Muscle of arm (tissue), 12 donors: Measurements from ENCODE around the gene SLC25A22. TPM values are rescaled to one million over a fixed set of nuclear protein-coding genes. Genes with fewer than 3 reads are reported as not detected.

ENCODE experiments used
- DNase-seq: peaks from one replicate; pipeline ENCODE4 v3.0.0-alpha.2; 2013
- polyA plus RNA-seq, 12 donors: library from polyadenylated mRNA; unstranded; fragments of 120-200 nt; gene quantifications; one replicate each; pipeline ENCODE4 v1.2.1, GENCODE V29; 2013; ENCODE audit not compliant: insufficient read length in 12 of 12

Gene SLC25A22
- polyA plus RNA-seq, 12 donors: 7.9 to 15.5 (median 10.6) TPM; not detected in 1

GRCh38 chr11:760236-760635, 37.8 kb downstream of the SLC25A22 start:
- DNase-seq: no peak

DNA sequence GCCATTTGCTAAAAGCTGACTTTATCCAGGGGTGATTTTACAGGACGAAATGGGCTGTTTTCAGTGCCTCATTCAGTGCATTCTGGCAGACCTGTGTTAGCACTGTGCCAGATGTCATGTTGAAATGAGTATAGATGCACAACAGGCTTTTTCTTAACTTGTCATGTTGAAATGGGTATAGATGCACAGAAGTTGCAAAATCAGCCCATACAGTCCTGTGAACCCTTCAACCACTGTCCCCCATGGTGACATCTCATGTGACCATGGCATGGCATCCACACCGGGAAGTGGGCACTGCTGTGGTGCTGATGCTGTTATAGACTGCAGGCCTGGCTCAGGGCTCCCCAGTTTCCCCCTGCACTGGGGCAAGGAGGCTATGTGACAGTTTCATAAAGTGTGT, 48.4 kb downstream of the SLC25A22 start:
- no peak for DNase-seq

DNA sequence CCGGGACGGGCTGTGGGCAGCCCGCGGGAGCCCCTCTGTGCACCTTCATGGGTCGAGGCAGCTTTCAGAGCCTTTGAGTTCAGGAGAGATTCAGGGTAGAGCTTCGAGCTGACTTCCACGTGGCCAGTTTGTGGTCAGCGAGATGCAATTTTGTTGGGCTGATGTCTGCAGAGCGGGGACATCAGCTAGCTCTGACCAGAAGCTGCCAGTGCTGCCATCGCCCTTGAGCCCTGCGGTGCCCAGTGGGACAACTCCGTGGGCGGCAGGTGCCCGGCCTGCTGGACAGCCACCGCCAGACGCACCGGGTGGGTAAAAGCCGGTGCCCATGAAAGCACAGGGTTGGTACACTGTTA, 50.1 kb downstream of the SLC25A22 start:
- DNase-seq: no peak

- DNase-seq: peak; percentile 87
Measured at GRCh38 chr11:747158-748006, 50.7 kb downstream of the SLC25A22 start, which contains the start of gene TALDO1. Gene TALDO1 (plus strand): TSS chr11:747464. CDS start chr11:747482, 18 bp downstream.

DNA sequence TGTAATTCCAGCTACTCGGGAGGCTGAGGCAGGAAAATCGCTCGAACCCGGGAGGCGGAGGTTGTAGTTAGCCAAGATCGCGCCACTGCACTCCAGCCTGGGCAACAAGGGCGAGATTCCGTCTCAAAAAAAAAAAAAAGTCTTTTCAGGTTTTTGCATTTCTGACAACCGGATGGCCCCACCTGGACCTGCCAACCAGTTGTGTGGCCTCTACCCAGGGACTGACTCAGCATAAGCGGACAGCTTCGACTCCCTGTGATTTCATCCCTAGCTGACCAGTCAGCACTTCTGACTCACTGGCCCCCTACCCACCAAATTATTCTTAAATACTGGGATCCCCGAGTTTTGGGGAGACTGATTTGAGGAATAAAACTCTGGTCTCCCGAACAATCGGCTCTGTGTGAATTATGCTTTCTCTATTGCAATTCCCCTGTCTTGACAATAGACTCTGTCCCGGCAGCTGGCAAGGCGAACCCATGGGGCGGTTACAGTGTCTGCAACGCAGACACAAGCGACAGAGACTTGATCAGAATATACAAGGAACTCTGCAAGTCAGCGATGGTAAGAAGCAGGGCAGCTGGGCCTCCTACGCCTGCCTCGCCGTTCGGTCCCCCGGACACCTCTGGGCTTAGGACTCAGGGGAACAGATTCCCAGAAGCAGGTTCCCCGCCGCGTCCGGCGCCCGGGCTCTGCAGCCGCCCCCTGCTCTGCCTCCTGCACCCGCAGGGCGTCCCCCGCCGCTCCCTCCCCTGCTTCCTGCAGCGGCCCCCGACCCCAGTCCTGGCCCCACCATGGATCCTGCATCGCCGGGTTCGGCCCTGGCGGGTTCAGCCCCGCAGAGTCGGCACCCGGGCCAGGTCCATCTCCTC, 51.6 kb downstream of the SLC25A22 start:
- no peak for DNase-seq

GRCh38 chr11:745428-745827, 52.7 kb downstream of the SLC25A22 start:
- DNase-seq: no peak

DNA sequence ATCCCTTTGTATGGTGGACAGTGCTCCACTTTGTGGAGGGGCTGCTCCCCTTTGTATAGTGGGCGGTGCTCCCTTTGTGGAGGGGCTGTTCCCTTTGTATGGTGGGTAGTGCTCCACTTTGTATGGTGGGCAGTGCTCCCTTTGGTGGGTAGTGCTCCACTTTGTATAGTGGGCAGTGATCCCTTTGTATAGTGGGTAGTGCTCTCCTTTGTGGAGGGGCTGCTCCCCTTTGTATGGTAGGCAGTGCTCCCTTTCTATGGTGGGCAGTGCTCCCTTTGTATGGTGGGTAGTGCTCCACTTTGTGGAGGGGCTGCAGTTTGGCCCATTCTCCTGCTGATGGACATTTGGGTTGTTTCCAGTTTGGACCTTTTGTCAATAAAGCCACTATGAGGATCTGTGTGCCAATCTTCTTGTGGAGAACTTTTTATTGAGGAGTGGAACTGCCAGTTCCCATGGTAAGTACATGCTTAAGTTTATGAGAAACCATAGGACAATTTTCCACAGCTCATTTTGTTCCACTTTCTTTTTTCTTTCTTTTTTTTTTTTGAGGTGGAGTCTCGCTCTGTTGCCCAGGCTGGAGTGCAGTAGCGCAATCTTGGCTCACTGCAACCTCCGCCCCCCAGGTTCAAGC, 55.4 kb downstream of the SLC25A22 start:
- no peak for DNase-seq

DNA sequence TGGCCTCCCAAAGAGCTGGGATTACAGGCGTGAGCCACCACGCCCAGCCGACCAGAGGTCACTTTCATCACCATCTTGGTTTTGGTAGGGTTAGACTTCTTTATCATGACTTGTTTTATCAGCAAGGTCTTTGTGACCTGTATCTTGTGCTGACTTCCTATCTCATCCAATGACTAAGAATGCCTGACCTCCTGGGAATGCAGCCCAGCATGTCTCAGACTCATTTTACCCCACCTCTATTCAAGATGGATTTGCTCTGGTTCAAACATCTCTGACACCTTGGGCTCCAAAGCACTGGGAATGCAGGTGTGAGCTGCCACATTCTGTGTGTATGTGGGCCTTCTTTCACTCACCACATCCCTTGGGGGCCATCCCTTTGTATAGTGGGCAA, 55.9 kb downstream of the SLC25A22 start:
- no peak for DNase-seq

Other genes starting within 250 kb of the SLC25A22 start
- gene LMNTD2, start 237.5 kb downstream of the SLC25A22 start, polyA plus RNA-seq: 1 to 10 TPM in 1 of 12 donors, under 1 TPM in 9, not detected in 2; 0.17 to 2.5 (median 0.50) TPM
- 10 to 100 TPM in 1 of 12 donors, 1 to 10 TPM in 10, not detected in 1; 1.7 to 15.5 (median 2.4) TPM for gene RASSF7, start 237.3 kb downstream of the SLC25A22 start, polyA plus RNA-seq
- gene PHRF1, start 221.8 kb downstream of the SLC25A22 start, polyA plus RNA-seq: 10 to 100 TPM in 11 of 12 donors, not detected in 1; 13.6 to 31.4 (median 14.8) TPM
- 10 to 100 TPM in 5 of 12 donors, 1 to 10 TPM in 6, not detected in 1; 6.6 to 15.3 (median 9.9) TPM for gene IRF7, start 182.3 kb downstream of the SLC25A22 start, polyA plus RNA-seq
- gene CDHR5, start 173.3 kb downstream of the SLC25A22 start, polyA plus RNA-seq: 100 to 1,000 TPM in 1 of 12 donors, 1 to 10 TPM in 7, under 1 TPM in 3, not detected in 1; 0.49 to 137 (median 1.7) TPM
- gene SCT, start 171.1 kb downstream of the SLC25A22 start, polyA plus RNA-seq: 100 to 1,000 TPM in 1 of 12 donors, 10 to 100 TPM in 9, not detected in 2; 17.6 to 109 (median 52.1) TPM
- under 1 TPM in 9 of 12 donors, not detected in 3; 0.36 to 0.98 (median 0.71) TPM for gene DRD4, start 161.0 kb downstream of the SLC25A22 start, polyA plus RNA-seq
- 10 to 100 TPM in 11 of 12 donors, not detected in 1; 20.7 to 41.0 (median 24.3) TPM for gene DEAF1, start 103.1 kb downstream of the SLC25A22 start, polyA plus RNA-seq
- 10 to 100 TPM in 11 of 12 donors, not detected in 1; 13.0 to 34.8 (median 18.9) TPM for gene TMEM80, start 102.5 kb downstream of the SLC25A22 start, polyA plus RNA-seq
- gene EPS8L2, start 92.0 kb downstream of the SLC25A22 start, polyA plus RNA-seq: 10 to 100 TPM in 4 of 12 donors, 1 to 10 TPM in 7, not detected in 1; 1.2 to 54.4 (median 2.7) TPM
- 100 to 1,000 TPM in 1 of 12 donors, 10 to 100 TPM in 10, not detected in 1; 53.5 to 102 (median 62.2) TPM for gene TALDO1, start 50.8 kb downstream of the SLC25A22 start, polyA plus RNA-seq
- 10 to 100 TPM in 11 of 12 donors, not detected in 1; 32.8 to 54.7 (median 36.4) TPM for gene GATD1, start 20.8 kb downstream of the SLC25A22 start, polyA plus RNA-seq
- under 1 TPM in 10 of 12 donors, not detected in 2; 0.13 to 0.77 (median 0.36) TPM for gene CEND1, start 8.2 kb downstream of the SLC25A22 start, polyA plus RNA-seq
- 10 to 100 TPM in 1 of 12 donors, 1 to 10 TPM in 10, not detected in 1; 4.5 to 11.4 (median 6.5) TPM for gene PIDD1, start 7.0 kb upstream of the SLC25A22 start, polyA plus RNA-seq
- gene RPLP2, start 11.7 kb upstream of the SLC25A22 start, polyA plus RNA-seq: 1,000 to 10,000 TPM; 1,154 to 1,810 (median 1,407) TPM
- gene PNPLA2, start 20.6 kb upstream of the SLC25A22 start, polyA plus RNA-seq: 10 to 100 TPM in 11 of 12 donors, not detected in 1; 19.5 to 40.3 (median 23.8) TPM
- 10 to 100 TPM in 5 of 12 donors, 1 to 10 TPM in 6, not detected in 1; 5.8 to 34.3 (median 9.8) TPM for gene CRACR2B, start 29.6 kb upstream of the SLC25A22 start, polyA plus RNA-seq
- 100 to 1,000 TPM in 10 of 12 donors, 10 to 100 TPM in 1, not detected in 1; 75.9 to 300 (median 133) TPM for gene CD151, start 34.7 kb upstream of the SLC25A22 start, polyA plus RNA-seq
- gene POLR2L, start 44.2 kb upstream of the SLC25A22 start, polyA plus RNA-seq: 100 to 1,000 TPM in 6 of 12 donors, 10 to 100 TPM in 5, not detected in 1; 78.8 to 121 (median 100) TPM
- gene TSPAN4, start 44.6 kb upstream of the SLC25A22 start, polyA plus RNA-seq: 100 to 1,000 TPM in 1 of 12 donors, 10 to 100 TPM in 10, not detected in 1; 35.8 to 102 (median 46.9) TPM
- gene CHID1, start 112.5 kb upstream of the SLC25A22 start, polyA plus RNA-seq: 10 to 100 TPM in 11 of 12 donors, not detected in 1; 45.9 to 70.1 (median 58.2) TPM
- 100 to 1,000 TPM in 1 of 12 donors, 10 to 100 TPM in 10, not detected in 1; 39.8 to 131 (median 46.5) TPM for gene AP2A2, start 127.6 kb upstream of the SLC25A22 start, polyA plus RNA-seq
- 1 to 10 TPM in 1 of 12 donors, under 1 TPM in 9, not detected in 2; 0.10 to 1.4 (median 0.31) TPM for gene MUC6, start 238.4 kb upstream of the SLC25A22 start, polyA plus RNA-seq